H4 (cell line): ENCODE measurements around the gene RSPH4A. TPM values are rescaled to one million over a fixed set of nuclear protein-coding genes. Genes with fewer than 3 reads are reported as not detected.
"Not testable (repeated sequence)": the region's sequence is repeated elsewhere in the genome, so short reads cannot be mapped to it uniquely, and the experiment has no call there.

Experiments used
- DNase-seq: peaks from one replicate; pipeline ENCODE4 v3.0.0-alpha.2; 2015; ENCODE audit warnings: low spot score
- total RNA-seq: library from RNA; depleted of rRNA; stranded (reverse); fragments of >200 nt; shearing (Covaris generic); gene quantifications from 2 replicates; pipeline ENCODE4 v1.2.3, GENCODE V29; 2014; rRNA removed

Gene RSPH4A
- total RNA-seq, 1 experiment from 2014 or later = 0.27 TPM

- no peak for DNase-seq
These were observed 9.6 kb downstream of the RSPH4A start for GRCh38 chr6:116625872-116626271.

DNA sequence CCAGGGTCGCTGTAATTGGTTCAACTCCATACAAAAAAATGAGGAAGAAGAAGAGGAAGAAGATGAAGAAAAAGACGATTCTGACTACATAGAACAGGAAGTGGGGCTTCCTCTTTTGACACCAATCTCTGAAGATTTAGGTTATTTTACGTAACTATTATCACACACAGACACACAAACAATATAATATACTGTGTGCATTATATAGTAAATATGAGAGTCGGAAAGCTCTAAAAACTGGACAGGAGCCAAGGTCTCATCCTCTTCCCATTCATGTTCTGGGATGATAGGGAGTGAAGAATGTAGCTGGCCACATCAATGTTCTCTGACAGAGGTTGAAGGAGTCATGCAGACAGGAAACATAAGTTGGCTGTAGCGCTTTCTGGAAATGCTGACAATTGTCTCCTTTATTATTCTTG, 13.3 kb downstream of the RSPH4A start:
- no peak for DNase-seq

GRCh38 chr6:116631379-116631990, 15.2 kb downstream of the RSPH4A start:
- no peak for DNase-seq

GRCh38 chr6:116633685-116634084, 17.4 kb downstream of the RSPH4A start:
- DNase-seq = no peak

GRCh38 chr6:116648156-116648555, 31.9 kb downstream of the RSPH4A start:
- DNase-seq = no peak

GRCh38 chr6:116649129-116649528, 32.9 kb downstream of the RSPH4A start:
- DNase-seq = no peak

- DNase-seq = no peak
These were observed 35.6 kb downstream of the RSPH4A start for GRCh38 chr6:116651916-116652315.

DNA sequence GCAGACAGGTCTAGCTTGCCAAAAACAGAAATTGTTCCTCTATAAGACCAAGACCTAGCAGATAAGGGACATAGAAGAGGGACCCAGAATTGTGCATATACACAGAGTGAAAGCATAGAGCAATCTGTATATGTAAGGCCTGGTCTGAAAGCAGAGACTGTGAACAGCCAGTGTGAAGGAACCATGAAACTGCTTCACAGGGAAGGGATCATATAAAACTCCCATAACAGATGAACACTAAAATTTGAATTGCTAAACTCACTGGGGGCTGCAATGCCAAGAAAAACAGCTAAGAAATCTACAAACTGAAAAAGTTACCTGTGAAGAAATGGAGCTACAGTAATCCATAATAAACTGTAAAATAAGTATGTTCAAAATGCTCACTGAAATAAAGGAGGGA, 45.3 kb downstream of the RSPH4A start:
- no peak for DNase-seq

- no peak for DNase-seq
These were observed 45.9 kb downstream of the RSPH4A start for GRCh38 chr6:116662202-116662601.

- DNase-seq = no peak
These were observed 47.0 kb downstream of the RSPH4A start for GRCh38 chr6:116663308-116663707.

DNA sequence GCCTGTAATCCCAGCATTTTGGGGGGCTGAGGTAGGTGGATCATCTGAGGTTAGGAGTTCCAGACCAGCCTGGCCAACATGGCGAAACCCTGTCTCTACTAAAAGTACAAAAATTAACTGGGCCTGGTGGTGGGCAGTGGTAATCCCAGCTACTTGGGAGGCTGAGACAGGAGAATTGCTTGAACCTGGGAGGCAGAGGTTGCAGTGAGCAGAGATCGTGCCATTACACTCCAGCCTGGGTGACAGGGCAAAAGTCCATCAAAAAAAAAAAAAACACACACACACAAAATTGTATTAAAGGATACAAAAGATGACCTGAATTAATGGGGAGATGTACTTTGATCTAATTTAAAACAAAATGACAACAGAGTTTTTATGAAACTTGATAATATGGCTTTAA, 47.9 kb downstream of the RSPH4A start:
- DNase-seq = not testable (repeated sequence)

GRCh38 chr6:116665464-116665863, 49.2 kb downstream of the RSPH4A start:
- DNase-seq = no peak

- DNase-seq = no peak
These were observed 50.6 kb downstream of the RSPH4A start for GRCh38 chr6:116666869-116667268.

DNA sequence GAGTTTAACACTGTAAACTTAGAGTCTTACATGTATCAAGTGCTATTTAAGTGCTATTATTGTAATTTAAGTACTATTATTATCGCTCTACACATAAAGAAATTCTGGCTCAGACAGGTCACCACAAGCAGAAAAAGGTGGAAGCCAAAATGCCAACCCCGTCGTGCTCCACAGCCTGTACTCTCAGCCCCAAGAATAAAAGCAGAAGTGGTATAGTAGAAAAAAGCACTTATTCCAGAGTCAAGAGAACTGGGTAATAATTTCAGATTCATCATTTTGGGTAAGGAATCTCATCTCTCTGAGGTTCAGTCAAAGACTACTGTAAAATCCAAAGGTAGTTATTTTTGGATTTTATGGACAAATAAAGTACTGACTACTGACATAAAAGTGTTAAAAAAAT, 51.3 kb downstream of the RSPH4A start:
- DNase-seq = no peak

DNA sequence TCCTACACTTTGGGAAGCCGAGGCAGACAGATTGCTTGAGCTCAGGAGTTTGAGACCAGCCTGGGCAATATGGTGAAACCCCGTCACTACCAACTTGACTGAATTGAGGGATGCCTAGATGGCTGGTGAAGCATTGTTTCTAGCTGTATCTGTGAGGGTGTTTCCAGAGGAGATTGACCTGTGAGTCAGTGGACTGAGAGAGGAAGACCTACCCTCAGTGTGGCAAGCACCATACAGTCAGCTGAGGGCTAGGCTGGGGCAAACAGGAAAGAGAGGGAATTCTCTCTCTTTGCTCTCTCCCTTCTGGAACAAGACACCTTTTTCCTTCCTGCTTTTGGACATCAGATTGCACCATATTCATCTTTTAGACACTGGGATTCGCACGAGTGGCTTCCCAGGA, 56.0 kb downstream of the RSPH4A start:
- DNase-seq = no peak

- no peak for DNase-seq
These were observed 59.7 kb downstream of the RSPH4A start for GRCh38 chr6:116676021-116676420.

DNA sequence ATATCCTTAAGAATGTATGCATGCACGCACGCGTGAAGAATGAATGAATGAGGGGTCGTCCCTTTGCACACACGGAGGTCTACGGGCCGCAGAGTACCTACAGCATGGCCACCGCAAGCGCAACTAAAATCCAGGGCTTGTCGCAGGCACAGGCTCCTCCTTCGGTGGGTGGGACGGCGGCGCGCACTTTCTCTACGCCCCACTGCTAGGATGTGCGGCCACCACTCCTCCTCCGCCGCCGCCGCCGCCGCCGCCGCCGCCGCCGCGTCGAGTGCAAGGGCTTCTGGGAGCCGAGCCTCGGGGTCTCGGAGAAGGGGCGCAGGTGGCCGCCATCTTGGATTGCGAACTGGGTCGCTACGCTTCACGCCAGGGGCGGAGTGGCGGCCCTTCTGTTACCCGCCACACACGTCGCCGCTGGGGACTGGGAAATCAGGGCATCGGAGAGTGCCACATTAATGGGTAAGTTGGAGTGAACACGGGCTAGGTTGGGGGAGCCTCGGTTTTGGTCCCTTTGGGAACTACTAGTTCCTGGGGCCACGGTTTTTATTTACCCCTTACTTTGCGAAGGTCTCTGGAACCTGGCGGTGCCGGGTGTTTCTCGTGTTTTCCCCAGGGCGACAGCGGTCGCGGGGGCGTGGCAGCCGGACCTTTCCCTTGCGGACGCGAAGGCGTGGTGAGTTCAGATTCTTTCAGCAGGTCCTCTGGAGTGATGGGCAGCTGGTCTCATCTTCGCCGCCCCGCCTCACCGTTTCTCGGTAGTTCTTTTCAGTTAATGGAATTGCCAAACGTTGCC, 64.8 kb downstream of the RSPH4A start, which contains the start of gene KPNA5:
KPNA5 (plus strand) TSS at position 332 of the 793 bp plus-strand sequence; CDS start at position 456, 124 bp downstream.
- peak; percentile 85 for DNase-seq

DNA sequence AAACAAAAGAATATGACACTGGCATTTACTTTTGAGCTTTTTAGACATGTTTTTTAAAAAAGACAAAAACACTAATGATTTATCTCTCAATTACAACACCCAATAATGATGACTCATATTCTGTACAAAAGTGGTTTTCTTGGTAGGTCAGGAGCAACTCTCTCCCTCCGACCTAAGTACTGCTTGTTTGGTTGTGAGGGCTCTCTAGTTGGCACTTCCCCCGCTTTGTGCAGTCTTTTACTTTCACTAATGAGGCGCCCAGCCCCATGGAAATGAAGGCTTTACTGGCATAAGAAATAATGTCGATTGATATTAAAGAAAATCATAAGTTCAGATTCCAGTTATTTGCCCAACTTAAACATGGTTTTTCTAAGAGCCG, 66.0 kb downstream of the RSPH4A start:
- DNase-seq = peak; percentile 6

Other genes starting within 250 kb of the RSPH4A start
- 58.6 and 67.1 TPM in 2 replicates for gene DSE, start 245.5 kb upstream of the RSPH4A start, total RNA-seq
- gene CALHM6, start 155.1 kb upstream of the RSPH4A start, total RNA-seq = 0.91 TPM in 1 of 2 replicates, not detected in the other
- gene CALHM5, start 104.8 kb upstream of the RSPH4A start, total RNA-seq = 7.1 and 8.7 TPM in 2 replicates
- gene TRAPPC3L, start 70.8 kb upstream of the RSPH4A start, total RNA-seq = 0.17 TPM in 1 of 2 replicates, not detected in the other
- 0.39 TPM in 1 of 2 replicates, not detected in the other for gene CALHM4, start 62.7 kb upstream of the RSPH4A start, total RNA-seq
- gene RWDD1, start 45.0 kb upstream of the RSPH4A start, total RNA-seq = 31.0 and 32.5 TPM in 2 replicates
- 9.9 and 10.7 TPM in 2 replicates for gene ZUP1, start 52.3 kb downstream of the RSPH4A start, total RNA-seq
- 2.6 and 3.4 TPM in 2 replicates for gene KPNA5, start 64.7 kb downstream of the RSPH4A start, total RNA-seq
- gene FAM162B, start 149.2 kb downstream of the RSPH4A start, total RNA-seq = not detected in 2 replicates
- gene GPRC6A, start 212.6 kb downstream of the RSPH4A start, total RNA-seq = not detected in 2 replicates